ENCODE measurements around the gene RNF223.

DNA sequence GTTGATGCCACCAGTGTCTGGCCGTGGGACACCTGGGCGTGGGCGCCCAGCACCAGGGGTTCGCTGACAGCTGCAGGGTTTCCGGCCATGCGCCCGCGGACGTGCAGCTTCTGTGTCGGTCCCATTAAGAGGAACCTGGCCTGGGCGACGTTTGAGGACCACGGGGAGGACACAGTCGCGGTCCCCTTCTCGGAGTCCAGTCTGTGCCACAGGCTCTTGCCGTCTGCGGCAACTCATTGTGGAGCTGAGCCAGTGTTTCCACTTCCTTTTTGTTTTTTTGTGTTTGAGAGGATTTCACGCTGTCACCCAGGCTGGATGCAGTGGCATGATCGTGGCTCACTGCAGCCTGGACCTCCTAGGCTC, 43.3 kb upstream of the RNF223 start:
- TF ChIP-seq EZH2phosphoT487 (IDR thresholded peaks at IDR 0.05; ENCODE audit: insufficient read depth, low read depth) = no peak
- no peak for TF ChIP-seq EZH2 (IDR thresholded peaks at IDR 0.05; ENCODE audit: insufficient read depth, poor library complexity, severe bottlenecking)
